Adrenal gland (tissue), 5 donors: Measurements from ENCODE around the gene FGGY.

Experiments
- CTCF ChIP-seq, 6 experiments: fragments of 450-650 bp in 4 of 6; fragments of 200-600 bp in 2 of 6; sonication (generic) in 1 of 6; IDR thresholded peaks; 1 replicate in 5 of 6; 2 replicates in 1 of 6; pipeline versions ENCODE4 v1.5.1 to v1.8.0; 2016 to 2021; ENCODE audit warnings: antibody characterized with exemption in 6 of 6, mild to moderate bottlenecking in 2 of 6, moderate library complexity in 1 of 6
- POLR2A ChIP-seq, 2 donors: fragments of 450-650 bp; IDR thresholded peaks; one replicate each; pipeline ENCODE4 v1.6.1; 2017; ENCODE audit warnings: antibody characterized with exemption in 2 of 2, mild to moderate bottlenecking in 2 of 2, moderate library complexity in 1 of 2
- donor health status: DM: no; HTN: no; CAD: no.

DNA sequence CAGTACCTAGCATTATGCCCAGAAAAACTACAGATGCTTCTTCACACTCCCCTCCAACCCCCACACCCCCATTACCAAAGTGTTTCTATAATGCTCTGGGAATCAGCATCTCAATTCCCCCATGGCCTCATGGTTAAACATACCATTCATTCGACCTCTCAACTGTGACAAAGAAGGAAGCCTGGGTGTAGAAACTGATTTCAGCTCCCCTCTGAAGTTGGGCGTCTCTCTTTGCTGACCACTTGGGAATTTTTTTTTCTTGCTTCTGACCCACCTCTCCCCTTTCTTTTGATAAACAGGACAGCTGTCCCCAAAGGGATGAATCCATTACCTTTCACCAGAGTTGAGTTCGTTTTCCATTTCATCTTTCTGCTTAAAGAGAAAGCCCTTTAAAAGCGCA lies 401.5 kb downstream of the FGGY start:
- TF ChIP-seq CTCF (IDR thresholded peaks at IDR 0.05), result no peak
- TF ChIP-seq POLR2A (IDR thresholded peaks at IDR 0.05), result no peak
